GM18873 (cell line): Measurements from ENCODE around the gene LMLN.
"Not testable (repeated sequence)": the region's sequence is repeated elsewhere in the genome, so short reads cannot be mapped to it uniquely, and the experiment has no call there.

Experiments used
- ATAC-seq: cut with Tn5 transposase; IDR thresholded peaks from one replicate; pipeline ENCODE4 v1.9.1; 2021; ENCODE audit warnings: mild to moderate bottlenecking, moderate library complexity, moderate number of reproducible peaks; ENCODE audit not compliant: unreplicated experiment, low FRiP score

LMLN gene, protein sequence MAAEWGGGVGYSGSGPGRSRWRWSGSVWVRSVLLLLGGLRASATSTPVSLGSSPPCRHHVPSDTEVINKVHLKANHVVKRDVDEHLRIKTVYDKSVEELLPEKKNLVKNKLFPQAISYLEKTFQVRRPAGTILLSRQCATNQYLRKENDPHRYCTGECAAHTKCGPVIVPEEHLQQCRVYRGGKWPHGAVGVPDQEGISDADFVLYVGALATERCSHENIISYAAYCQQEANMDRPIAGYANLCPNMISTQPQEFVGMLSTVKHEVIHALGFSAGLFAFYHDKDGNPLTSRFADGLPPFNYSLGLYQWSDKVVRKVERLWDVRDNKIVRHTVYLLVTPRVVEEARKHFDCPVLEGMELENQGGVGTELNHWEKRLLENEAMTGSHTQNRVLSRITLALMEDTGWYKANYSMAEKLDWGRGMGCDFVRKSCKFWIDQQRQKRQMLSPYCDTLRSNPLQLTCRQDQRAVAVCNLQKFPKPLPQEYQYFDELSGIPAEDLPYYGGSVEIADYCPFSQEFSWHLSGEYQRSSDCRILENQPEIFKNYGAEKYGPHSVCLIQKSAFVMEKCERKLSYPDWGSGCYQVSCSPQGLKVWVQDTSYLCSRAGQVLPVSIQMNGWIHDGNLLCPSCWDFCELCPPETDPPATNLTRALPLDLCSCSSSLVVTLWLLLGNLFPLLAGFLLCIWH

DNA sequence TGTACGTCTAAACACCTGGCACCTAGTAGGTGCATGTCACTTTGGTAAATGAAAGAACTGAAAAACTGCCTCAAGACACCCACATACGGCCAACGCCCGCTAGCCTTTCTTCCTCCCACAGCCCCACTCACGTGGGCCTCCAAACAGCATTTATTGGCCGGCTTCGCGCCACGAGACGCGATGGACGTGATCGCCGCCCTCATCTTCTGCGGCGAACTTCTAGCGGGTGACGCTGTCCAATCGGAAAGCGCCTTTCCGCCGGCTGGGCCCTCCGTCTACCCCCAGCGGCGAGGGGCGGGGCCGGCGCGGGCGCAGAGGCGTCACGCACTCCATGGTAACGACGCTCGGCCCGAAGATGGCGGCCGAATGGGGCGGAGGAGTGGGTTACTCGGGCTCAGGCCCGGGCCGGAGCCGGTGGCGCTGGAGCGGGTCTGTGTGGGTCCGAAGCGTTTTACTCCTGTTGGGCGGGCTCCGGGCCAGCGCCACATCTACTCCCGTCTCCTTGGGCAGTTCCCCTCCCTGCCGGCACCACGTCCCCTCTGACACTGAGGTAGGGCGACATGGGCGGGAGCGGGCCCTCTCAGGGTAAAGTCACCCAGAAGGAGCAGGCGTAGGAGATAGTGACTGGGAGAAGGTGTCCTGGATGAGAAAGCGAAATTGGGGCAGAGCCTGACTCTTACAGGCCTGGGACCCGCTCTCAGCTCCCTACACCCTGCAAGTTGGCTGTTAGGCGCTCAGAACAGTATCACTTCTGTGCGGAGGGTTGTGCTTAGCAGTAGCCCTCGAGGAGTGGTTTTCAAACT, at the start of gene LMLN:
Gene LMLN, plus strand, starts transcription at position 327 of the 803 bp plus-strand sequence. Its CDS starts 29 bp downstream, at position 356.
- peak; percentile 95 for ATAC-seq

- no peak for ATAC-seq
Observed at GRCh38 chr3:197912741-197913476, 47.1 kb upstream of the LMLN start.

DNA sequence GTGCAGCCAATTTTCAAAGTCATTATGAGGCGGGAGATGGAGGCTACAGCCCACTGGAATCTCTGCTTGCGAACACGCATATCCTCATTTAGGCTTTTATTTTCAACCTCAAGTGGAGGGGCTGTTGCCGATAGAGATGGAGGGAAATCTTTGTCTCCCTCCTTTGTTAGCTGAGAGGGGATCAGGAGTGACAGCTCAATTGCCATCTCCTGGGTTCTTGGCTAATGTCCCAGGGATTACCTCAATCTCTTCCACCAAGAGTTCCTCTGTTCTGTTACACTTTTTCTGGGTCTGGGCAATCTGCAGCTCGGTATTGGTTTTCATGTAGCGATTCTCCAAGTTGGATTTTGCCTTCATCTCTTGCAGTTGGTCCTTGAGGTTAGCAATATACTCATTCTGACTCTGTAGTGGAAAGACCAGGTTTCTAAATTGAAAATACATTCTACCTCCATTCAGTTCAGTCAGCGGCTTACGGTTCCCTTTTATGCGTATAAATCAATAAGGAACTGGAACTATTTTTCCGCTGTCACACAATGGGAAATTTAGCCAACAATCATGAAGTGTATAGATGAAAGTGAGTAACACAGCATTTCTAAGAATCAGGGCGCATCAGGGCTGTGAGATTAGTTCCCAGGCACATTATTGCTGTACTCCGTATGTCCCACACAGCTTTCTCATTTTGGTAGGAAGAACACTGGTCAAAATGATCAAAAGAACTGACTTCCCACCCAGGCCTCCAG, 46.2 kb upstream of the LMLN start:
- ATAC-seq = no peak

- ATAC-seq = not testable (repeated sequence)
Observed at GRCh38 chr3:197921429-197922275, 38.4 kb upstream of the LMLN start.

DNA sequence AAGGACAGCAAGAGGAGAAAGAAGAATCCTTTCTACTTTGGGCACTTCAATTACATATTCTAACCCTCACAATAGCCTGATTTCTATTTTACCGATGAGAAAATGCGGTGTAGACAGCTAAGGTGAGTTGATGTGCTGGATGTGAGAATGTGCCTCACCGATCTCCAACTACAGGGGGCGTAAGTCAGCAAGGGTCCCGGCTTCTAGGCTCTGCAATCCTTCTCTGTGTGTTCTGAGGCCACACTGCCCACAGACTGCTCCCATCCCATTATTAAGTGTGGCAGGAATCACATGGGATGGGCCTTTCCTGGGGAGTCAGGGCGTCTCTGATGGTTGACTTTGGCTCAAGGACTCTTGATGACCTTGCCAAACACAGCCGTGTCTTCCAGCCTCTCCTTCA, 33.6 kb upstream of the LMLN start:
- ATAC-seq = no peak

DNA sequence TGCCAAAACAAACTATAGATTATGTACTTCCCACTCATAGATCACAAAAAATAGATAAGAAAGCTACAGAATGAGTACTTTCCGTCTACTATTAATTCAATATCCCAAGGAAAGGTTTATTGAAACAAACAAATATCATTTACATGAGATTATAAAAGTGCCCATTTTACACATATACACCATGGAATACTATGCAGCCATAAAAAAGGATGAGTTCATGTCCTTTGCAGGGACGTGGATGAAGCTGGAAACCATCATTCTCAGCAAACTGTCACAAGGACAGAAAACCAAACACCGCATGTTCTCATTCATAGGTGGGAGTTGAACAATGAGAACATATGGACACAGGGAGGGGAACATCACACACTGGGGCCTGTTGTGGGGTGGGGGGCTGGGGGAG, 32.4 kb upstream of the LMLN start:
- ATAC-seq = not testable (repeated sequence)

DNA sequence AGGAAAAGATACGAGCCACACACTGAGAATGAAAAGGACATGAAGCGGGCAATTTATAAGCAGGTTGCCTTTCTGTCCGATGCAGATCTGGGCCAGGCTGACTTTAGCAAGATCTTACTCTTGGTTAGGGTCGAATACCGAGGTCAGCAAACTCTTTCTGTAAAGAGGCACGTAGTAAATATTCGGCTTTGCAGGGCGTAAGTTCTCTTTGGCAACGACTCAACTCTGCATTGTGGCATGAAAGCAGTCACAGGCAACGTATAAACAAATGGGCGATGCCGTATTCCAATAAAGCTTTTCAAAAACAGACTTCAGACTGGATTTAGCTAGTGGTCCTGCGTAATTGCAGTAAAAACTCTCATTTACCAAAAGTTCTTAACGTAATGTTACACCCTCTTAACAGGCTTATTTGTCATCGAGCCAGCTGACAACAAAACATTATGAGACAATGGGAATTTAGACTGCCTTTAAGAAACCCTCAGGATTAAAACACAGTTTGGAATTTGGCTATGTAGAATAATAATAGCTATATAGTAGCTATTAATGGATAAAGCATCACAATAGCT, 23.1 kb upstream of the LMLN start:
- ATAC-seq = no peak

- ATAC-seq = no peak
Observed at GRCh38 chr3:197940745-197941384, 19.2 kb upstream of the LMLN start.

DNA sequence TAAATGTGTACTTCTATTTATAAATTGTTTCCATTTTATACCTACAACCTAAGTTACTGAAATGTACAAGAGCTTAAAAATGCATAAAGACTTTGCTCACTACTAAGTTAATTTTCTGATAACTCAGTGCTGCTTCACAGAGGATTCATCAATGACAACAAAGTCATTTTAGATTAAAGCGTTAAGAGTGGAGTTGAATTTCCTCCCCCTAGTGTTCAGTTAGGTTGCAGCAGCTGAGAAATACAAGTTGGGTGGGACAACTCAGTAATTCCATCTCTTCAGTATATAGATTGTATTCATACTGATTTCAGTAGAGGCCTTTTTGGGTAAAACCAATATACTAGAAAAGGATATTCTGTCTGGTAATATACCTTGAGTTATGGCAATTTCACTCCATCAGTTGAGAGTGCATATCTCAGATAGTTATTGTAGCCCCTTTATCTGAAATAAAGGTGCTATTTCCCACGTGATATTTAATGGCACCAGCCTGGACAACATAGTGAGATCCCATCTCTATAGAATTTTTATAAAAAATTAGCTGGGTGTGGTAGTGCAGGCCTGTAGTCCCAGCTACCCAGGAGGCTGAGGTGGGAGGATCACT, 17.0 kb upstream of the LMLN start:
- ATAC-seq = no peak

GRCh38 chr3:197949191-197949777, 10.7 kb upstream of the LMLN start:
- no peak for ATAC-seq

DNA sequence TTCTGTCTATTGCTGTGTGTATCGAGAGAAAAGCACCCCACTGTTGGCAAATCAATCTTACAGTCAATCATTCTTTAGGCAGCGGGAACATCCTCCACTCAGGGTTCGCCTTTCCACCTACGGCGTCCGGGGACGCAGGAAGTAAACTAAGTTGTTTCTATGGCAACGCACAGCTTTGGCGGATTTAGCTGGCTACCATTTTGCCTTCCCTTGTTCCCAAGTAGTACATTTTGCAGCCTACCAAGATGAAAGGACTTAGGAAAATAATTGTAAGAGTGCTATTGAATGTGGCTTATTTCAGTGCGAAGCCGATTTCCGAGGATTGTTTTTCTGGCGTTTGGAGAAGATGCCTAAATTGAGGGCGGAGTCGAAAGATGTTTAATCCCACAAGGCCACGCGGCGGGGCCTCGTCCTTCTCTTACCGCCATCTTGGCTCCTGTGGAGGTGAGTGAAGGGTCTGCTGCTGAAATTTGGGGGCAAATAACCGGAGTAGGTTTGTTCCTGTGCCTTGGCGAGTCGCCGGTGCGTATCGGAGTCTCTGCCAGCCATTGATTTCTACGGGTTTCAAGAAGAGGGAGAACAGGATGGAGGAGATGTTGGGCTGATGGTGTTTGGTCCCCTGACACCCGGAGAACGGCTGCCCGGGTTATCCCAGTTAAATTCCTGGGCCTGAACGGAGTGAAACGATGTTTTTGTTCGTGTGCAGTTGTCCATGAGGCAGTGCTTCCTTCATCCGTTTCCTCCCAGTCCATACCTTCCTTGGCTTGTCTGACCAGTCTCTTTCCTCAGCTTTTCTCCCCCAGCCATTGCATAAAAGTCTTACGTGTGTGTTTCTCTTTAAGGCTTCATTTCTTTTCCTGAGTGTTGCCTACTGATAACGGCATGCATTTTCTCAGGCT, 10.0 kb upstream of the LMLN start, which contains the start of gene RPL35A:
Gene RPL35A, plus strand, starts transcription at position 413 of the 899 bp plus-strand sequence. CDS start 778 bp downstream, outside the sequence.
- peak; percentile 88 for ATAC-seq

GRCh38 chr3:197950677-197951061, 9.3 kb upstream of the LMLN start:
- no peak for ATAC-seq

GRCh38 chr3:197951392-197951990, 8.5 kb upstream of the LMLN start:
- ATAC-seq = no peak

GRCh38 chr3:197952440-197952839, 7.6 kb upstream of the LMLN start:
- no peak for ATAC-seq

GRCh38 chr3:197953325-197953724, 6.7 kb upstream of the LMLN start:
- ATAC-seq = no peak

DNA sequence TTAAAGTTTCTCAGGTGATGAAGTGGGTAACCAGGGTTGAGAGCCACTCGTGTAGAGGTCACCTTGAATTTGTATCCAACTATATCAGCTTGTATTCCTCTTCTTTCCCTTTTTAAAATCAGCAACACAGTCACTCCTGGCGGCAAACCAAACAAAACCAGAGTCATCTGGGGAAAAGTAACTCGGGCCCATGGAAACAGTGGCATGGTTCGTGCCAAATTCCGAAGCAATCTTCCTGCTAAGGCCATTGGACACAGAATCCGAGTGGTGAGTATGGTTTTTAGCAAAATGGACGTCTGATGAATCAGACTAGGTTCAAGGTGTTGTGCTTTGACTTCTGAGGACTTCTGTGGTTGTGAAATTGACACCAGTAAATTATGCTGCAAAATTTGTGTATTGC, 6.1 kb upstream of the LMLN start:
- ATAC-seq = no peak
